Fibroblast of lung (primary cell): ENCODE data around the gene EPS8. TPM values are rescaled to one million over a fixed set of nuclear protein-coding genes. Genes with fewer than 3 reads are reported as not detected.

ENCODE experiments used
- DNase-seq, 2 donors: peaks; one replicate each; pipeline versions ENCODE4 v3.0.0 to v3.0.0-alpha.2; 2010; ENCODE audit warnings: low read depth in 2 of 2
- H2AFZ ChIP-seq: 2 replicates; pipeline ENCODE4 v1.5.1; 2012; ENCODE audit warnings: low read length, control low read depth, inconsistent platforms
- H3K27ac ChIP-seq: 2 replicates; pipeline ENCODE4 v1.5.1; 2011; ENCODE audit warnings: low read length, control low read depth; ENCODE audit not compliant: insufficient read depth
- H3K27me3 ChIP-seq: 2 replicates; pipeline ENCODE4 v1.5.1; 2011; ENCODE audit warnings: mild to moderate bottlenecking, low read length; ENCODE audit not compliant: control insufficient read depth, insufficient read depth
- H3K36me3 ChIP-seq: 2 replicates; pipeline ENCODE4 v1.5.1; 2011; ENCODE audit warnings: low read length; ENCODE audit not compliant: control insufficient read depth, insufficient read depth
- H3K4me1 ChIP-seq: 2 replicates; pipeline ENCODE4 v1.5.1; 2011; ENCODE audit warnings: low read length; ENCODE audit not compliant: control insufficient read depth, insufficient read depth; ENCODE audit errors: extremely low read depth
- H3K4me2 ChIP-seq: 2 replicates; pipeline ENCODE4 v1.5.1; 2011; ENCODE audit warnings: low read length, control low read depth; ENCODE audit not compliant: insufficient read depth; ENCODE audit errors: extremely low read depth
- H3K4me3 ChIP-seq, 4 experiments: fragments of 200-600 bp in 1 of 4; sonication (generic) in 1 of 4; replicated peaks in 1 of 4; 2 replicates each; pipeline ENCODE4 v1.5.1; 2011 to 2016; ENCODE audit warnings: low read length in 4 of 4, low read depth in 3 of 4, mild to moderate bottlenecking in 3 of 4, control low read depth in 2 of 4, inconsistent platforms in 1 of 4, mixed read lengths in 1 of 4; ENCODE audit not compliant: insufficient read depth in 1 of 4; ENCODE audit errors: control extremely low read depth in 1 of 4
- H3K79me2 ChIP-seq: 2 replicates; pipeline ENCODE4 v1.5.1; 2012; ENCODE audit warnings: mild to moderate bottlenecking, low read length, inconsistent platforms; ENCODE audit not compliant: control insufficient read depth, insufficient read depth
- H3K9ac ChIP-seq: 2 replicates; pipeline ENCODE4 v1.5.1; 2011; ENCODE audit warnings: mild to moderate bottlenecking, low read length, control low read depth; ENCODE audit not compliant: insufficient read depth
- H3K9me3 ChIP-seq: 2 replicates; pipeline ENCODE4 v1.5.1; 2012; ENCODE audit warnings: low read depth, low read length; ENCODE audit not compliant: control insufficient read depth, insufficient read depth
- H4K20me1 ChIP-seq: 2 replicates; pipeline ENCODE4 v1.5.1; 2011; ENCODE audit warnings: low read length; ENCODE audit not compliant: control insufficient read depth, insufficient read depth; ENCODE audit errors: extremely low read depth
- EZH2 ChIP-seq: IDR thresholded peaks from 2 replicates; pipeline ENCODE4 v1.5.1; 2012; ENCODE audit warnings: low read length, control low read depth, mild to moderate bottlenecking; ENCODE audit errors: missing control alignments
- polyA plus RNA-seq, 2 donors: library from polyadenylated mRNA; depleted of rRNA in 1 of 2; stranded (reverse) in 1 of 2; unstranded in 1 of 2; fragments of >200 nt; gene quantifications; 2 replicates each; pipeline ENCODE4 v1.2.1, GENCODE V29; 2011 to 2012; ENCODE audit warnings: missing spikeins in 1 of 2
- total RNA-seq: library from RNA; depleted of rRNA; stranded (reverse); fragments of >200 nt; gene quantifications from 2 replicates; pipeline ENCODE4 v1.2.1, GENCODE V29; 2014
- TF ChIP-seq, protein P1 (sequence below), 2 donors: IDR thresholded peaks in 1 of 2; conservative IDR thresholded peaks in 1 of 2; 1 replicate in 1 of 2; 2 replicates in 1 of 2; pipeline ENCODE4 v1.5.1; 2011 to 2012; ENCODE audit warnings: low read length in 2 of 2, control low read depth in 1 of 2, inconsistent platforms in 1 of 2, low read depth in 1 of 2, mild to moderate bottlenecking in 1 of 2

Gene EPS8
- total and polyA plus RNA-seq, 2 donors (not counting 1 experiment from before 2014, with no cell fraction given) = 96.3 to 108 TPM

DNA sequence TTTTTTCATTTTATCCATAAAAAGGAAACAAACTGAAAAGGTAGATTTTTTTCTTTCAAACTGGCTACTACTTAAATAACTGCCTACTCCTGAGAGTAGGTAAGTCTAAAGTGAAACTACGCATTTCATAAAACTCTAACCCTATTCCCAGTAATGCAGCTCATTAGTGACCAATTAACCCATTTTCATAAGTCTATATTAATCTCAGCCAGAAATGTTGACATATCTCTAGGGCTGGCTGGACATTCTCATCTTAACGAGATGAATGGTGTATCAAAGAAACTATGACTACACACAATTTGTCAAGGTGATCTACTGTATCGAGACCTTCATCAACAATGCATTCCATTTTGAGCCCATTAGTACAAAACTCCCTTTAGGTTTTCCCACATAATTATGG, 57.2 kb downstream of the EPS8 start:
- DNase-seq = no peak
- H3K36me3 ChIP-seq = no peaks in the 10 kb centered on the region
- H3K4me1 ChIP-seq = peaks cover 3% of the 10 kb centered on the region
- no peak overlapping the region for H3K9ac ChIP-seq
- H2AFZ ChIP-seq = no peak overlapping the region
- H4K20me1 ChIP-seq = no peaks in the 10 kb centered on the region
- no peaks in the 10 kb centered on the region for H3K9me3 ChIP-seq
- no peak overlapping the region for H3K4me2 ChIP-seq
- H3K4me3 ChIP-seq = no peak overlapping the region
- H3K27ac ChIP-seq = no peak overlapping the region
- TF ChIP-seq, protein P1, sequence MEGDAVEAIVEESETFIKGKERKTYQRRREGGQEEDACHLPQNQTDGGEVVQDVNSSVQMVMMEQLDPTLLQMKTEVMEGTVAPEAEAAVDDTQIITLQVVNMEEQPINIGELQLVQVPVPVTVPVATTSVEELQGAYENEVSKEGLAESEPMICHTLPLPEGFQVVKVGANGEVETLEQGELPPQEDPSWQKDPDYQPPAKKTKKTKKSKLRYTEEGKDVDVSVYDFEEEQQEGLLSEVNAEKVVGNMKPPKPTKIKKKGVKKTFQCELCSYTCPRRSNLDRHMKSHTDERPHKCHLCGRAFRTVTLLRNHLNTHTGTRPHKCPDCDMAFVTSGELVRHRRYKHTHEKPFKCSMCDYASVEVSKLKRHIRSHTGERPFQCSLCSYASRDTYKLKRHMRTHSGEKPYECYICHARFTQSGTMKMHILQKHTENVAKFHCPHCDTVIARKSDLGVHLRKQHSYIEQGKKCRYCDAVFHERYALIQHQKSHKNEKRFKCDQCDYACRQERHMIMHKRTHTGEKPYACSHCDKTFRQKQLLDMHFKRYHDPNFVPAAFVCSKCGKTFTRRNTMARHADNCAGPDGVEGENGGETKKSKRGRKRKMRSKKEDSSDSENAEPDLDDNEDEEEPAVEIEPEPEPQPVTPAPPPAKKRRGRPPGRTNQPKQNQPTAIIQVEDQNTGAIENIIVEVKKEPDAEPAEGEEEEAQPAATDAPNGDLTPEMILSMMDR (conservative IDR thresholded peaks at IDR 0.05 in 1 of 2, IDR thresholded peaks at IDR 0.05 in 1 of 2; ENCODE audit: low read depth in 1 of 2, low read length in 2 of 2) = no peak
- TF ChIP-seq EZH2 = no peak
- no peaks in the 10 kb centered on the region for H3K27me3 ChIP-seq
- H3K79me2 ChIP-seq = peaks cover 61% of the 10 kb centered on the region

DNA sequence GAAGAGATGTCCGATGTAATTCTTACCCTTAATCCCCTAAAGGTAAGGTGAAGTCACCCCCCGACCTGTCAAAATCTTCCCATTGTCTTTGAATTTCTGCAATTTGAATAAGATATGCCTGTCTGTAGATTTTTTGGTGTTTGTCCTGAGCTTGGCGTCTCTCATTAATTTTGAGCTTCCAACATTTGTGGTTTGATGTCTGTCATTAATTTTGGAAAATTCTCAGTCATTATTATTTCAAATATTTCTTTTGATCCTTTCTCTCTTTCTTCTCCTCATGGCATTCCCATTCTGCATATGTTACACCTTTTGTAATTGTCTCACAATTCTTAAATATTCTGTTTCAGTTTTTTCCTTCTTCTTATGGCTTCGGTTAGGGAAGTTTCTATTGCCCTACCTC, 60.1 kb downstream of the EPS8 start:
- Histone ChIP-seq H3K4me2 (no peak overlapping the region), H3K79me2 (peaks cover 53% of the 10 kb centered on the region)

DNA sequence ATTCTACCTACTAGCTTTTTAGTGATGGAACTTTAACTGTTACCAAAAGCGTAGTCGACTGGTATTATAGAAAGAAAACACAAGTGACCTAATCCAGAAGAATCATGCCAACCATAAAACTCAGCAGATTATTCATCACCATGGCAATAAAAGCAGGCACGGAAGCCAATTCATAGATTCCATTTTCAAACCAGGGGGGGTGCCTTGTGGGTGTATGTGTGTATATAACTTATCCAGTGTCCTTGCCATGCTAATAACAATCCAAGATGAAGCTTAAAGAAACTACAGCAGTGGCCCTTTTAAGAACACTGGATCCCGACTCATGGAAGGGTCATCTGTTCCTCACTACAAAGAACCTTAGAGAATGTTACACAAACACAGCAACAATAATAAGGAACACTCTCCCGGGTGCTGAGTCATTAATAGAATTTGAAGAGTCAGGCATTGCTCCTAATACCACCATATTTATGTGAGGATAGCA, 61.0 kb downstream of the EPS8 start:
- Histone ChIP-seq H3K9ac (no peak overlapping the region), H3K4me1 (peaks cover 5% of the 10 kb centered on the region), H4K20me1 (no peaks in the 10 kb centered on the region), H3K9me3 (no peaks in the 10 kb centered on the region), H2AFZ (no peak overlapping the region), H3K79me2 (peaks cover 50% of the 10 kb centered on the region), H3K27me3 (no peaks in the 10 kb centered on the region), H3K4me2 (peak overlapping the region; percentile 34), H3K36me3 (no peaks in the 10 kb centered on the region), H3K4me3 (no peak overlapping the region), H3K27ac (peak overlapping the region; percentile 75)
- DNase-seq = peak; percentile 76 to 77
- no peak for TF ChIP-seq EZH2
- TF ChIP-seq, protein P1 (conservative IDR thresholded peaks at IDR 0.05 in 1 of 2, IDR thresholded peaks at IDR 0.05 in 1 of 2; ENCODE audit: low read depth in 1 of 2, low read length in 2 of 2) = no peak

More for the DNA sequence above, 60.1 kb downstream of the EPS8 start:
- Histone ChIP-seq H4K20me1 (no peaks in the 10 kb centered on the region), H3K27me3 (no peaks in the 10 kb centered on the region), H3K9ac (no peak overlapping the region), H3K9me3 (no peaks in the 10 kb centered on the region), H3K4me1 (peaks cover 5% of the 10 kb centered on the region), H3K27ac (no peak overlapping the region), H2AFZ (no peak overlapping the region), H3K36me3 (no peaks in the 10 kb centered on the region), H3K4me3 (no peak overlapping the region)
- TF ChIP-seq EZH2 = no peak
- TF ChIP-seq, protein P1 (conservative IDR thresholded peaks at IDR 0.05 in 1 of 2, IDR thresholded peaks at IDR 0.05 in 1 of 2; ENCODE audit: low read depth in 1 of 2, low read length in 2 of 2) = no peak
- DNase-seq = no peak
